H1 (cell line): ENCODE data around the gene SPATA21. TPM values are rescaled to one million over a fixed set of nuclear protein-coding genes. Genes with fewer than 3 reads are reported as not detected.
"Not testable (repeated sequence)": the region's sequence is repeated elsewhere in the genome, so short reads cannot be mapped to it uniquely, and the experiment has no call there.

Experiments
- CTCF ChIA-PET: fragments of 300-600 bp; sonication (Branson Sonifier 250); formaldehyde crosslinking; loops from one replicate; lab custom pipeline; 2021; ENCODE audit not compliant: partially characterized antibody; lab: Charles Lee
- POLR2A ChIA-PET: fragments of 300-600 bp; sonication (Branson Sonifier 250); formaldehyde crosslinking; loops from one replicate; lab custom pipeline; 2021; ENCODE audit warnings: inconsistent platforms; ENCODE audit not compliant: partially characterized antibody; lab: Charles Lee
- DNase-seq, 2 experiments: peaks; one replicate each; pipeline versions ENCODE4 v3.0.0 to v3.0.0-alpha.2; 2010 to 2022; ENCODE audit warnings: low spot score in 2 of 2, low read depth in 1 of 2, mixed read lengths in 1 of 2
- FAIRE-seq: peaks from 2 replicates; lab custom pipeline; 2011; peaks lifted over from hg19 to GRCh38; lab: Jason Lieb, UNC
- H2AFZ ChIP-seq: 2 replicates; pipeline ENCODE4 v1.8.1; 2012; ENCODE audit warnings: low read length, inconsistent platforms
- H2AK5ac ChIP-seq: 2 replicates; pipeline ENCODE4 v1.6.1; 2013; ENCODE audit warnings: low read depth, low read length
- H2BK120ac ChIP-seq: replicated peaks from 2 replicates; pipeline ENCODE3; 2013; ENCODE audit warnings: low read depth, low read length, inconsistent platforms
- H2BK12ac ChIP-seq: 2 replicates; pipeline ENCODE4 v1.6.1; 2013; ENCODE audit warnings: low read depth, low read length
- H2BK15ac ChIP-seq: 2 replicates; pipeline ENCODE4 v1.6.1; 2013; ENCODE audit warnings: low read length
- H2BK20ac ChIP-seq: 2 replicates; pipeline ENCODE4 v1.6.1; 2013; ENCODE audit warnings: low read length
- H2BK5ac ChIP-seq: 2 replicates; pipeline ENCODE4 v1.6.1; 2013; ENCODE audit warnings: low read depth, low read length
- H3K14ac ChIP-seq: 2 replicates; pipeline ENCODE4 v1.6.1; 2013; ENCODE audit warnings: inconsistent platforms; ENCODE audit not compliant: insufficient read length
- H3K18ac ChIP-seq: 2 replicates; pipeline ENCODE4 v1.6.1; 2013; ENCODE audit warnings: low read length; ENCODE audit errors: extremely low read depth
- H3K23ac ChIP-seq: 2 replicates; pipeline ENCODE4 v1.6.1; 2013; ENCODE audit warnings: inconsistent platforms; ENCODE audit not compliant: insufficient read length
- H3K23me2 ChIP-seq: 2 replicates; pipeline ENCODE4 v1.6.1; 2013; ENCODE audit warnings: low read depth, low read length
- H3K27ac ChIP-seq: 2 replicates; pipeline ENCODE4 v1.6.1; 2011; ENCODE audit warnings: low read depth, low read length, inconsistent platforms
- H3K27me3 ChIP-seq, 4 experiments: replicated peaks in 1 of 4; 1 replicate in 1 of 4; 2 replicates in 3 of 4; pipeline versions ENCODE4 v1.6.1 to v1.8.1; 2011 to 2013; ENCODE audit warnings: low read length in 3 of 4, mild to moderate bottlenecking in 3 of 4, inconsistent platforms in 2 of 4, mixed read lengths in 2 of 4, moderate library complexity in 1 of 4; ENCODE audit not compliant: control insufficient read depth in 3 of 4, insufficient read depth in 3 of 4; ENCODE audit errors: extremely low read depth in 1 of 4
- H3K36me3 ChIP-seq, 4 experiments: 2 replicates each; pipeline versions ENCODE4 v1.6.1 to v1.8.1; 2011 to 2013; ENCODE audit warnings: mild to moderate bottlenecking in 4 of 4, low read length in 3 of 4, moderate library complexity in 2 of 4, control low read depth in 1 of 4, inconsistent platforms in 1 of 4; ENCODE audit not compliant: insufficient read depth in 4 of 4, control insufficient read depth in 2 of 4
- H3K4ac ChIP-seq: replicated peaks from 2 replicates; pipeline ENCODE3; 2013; ENCODE audit warnings: low read length, low read depth, mixed read lengths, inconsistent platforms; ENCODE audit not compliant: insufficient read length
- H3K4me1 ChIP-seq, 4 experiments: replicated peaks in 1 of 4; 1 replicate in 1 of 4; 2 replicates in 3 of 4; pipeline versions ENCODE4 v1.6.1 to v1.8.1; 2011 to 2013; ENCODE audit warnings: low read length in 3 of 4, inconsistent platforms in 2 of 4, mixed read lengths in 1 of 4; ENCODE audit not compliant: insufficient read depth in 4 of 4, control insufficient read depth in 3 of 4
- H3K4me2 ChIP-seq, 2 experiments: 2 replicates each; pipeline versions ENCODE4 v1.6.1 to v1.8.1; 2011 to 2013; ENCODE audit warnings: low read depth in 2 of 2, low read length in 2 of 2, control low read depth in 1 of 2, inconsistent platforms in 1 of 2, mild to moderate bottlenecking in 1 of 2; ENCODE audit not compliant: insufficient read depth in 1 of 2
- H3K4me3 ChIP-seq, 4 experiments: fragments of 200-600, 300-600 bp in 1 of 4; sonication (generic), shearing (Covaris generic), sonication (Bioruptor Twin) in 1 of 4; 2 replicates each; pipeline versions ENCODE4 v1.5.1 to v1.8.1; 2011 to 2016; ENCODE audit warnings: low read length in 4 of 4, low read depth in 3 of 4, control low read depth in 2 of 4, inconsistent platforms in 2 of 4, mild to moderate bottlenecking in 2 of 4, mixed read lengths in 1 of 4, moderate library complexity in 1 of 4; ENCODE audit not compliant: insufficient read depth in 2 of 4; ENCODE audit errors: extremely low read depth in 1 of 4
- H3K56ac ChIP-seq: replicated peaks from 2 replicates; pipeline ENCODE3; 2013; ENCODE audit warnings: low read depth, mild to moderate bottlenecking, mixed read lengths, low read length, inconsistent platforms; ENCODE audit not compliant: insufficient read length
- H3K79me1 ChIP-seq: 2 replicates; pipeline ENCODE4 v1.6.1; 2013; ENCODE audit warnings: low read depth, low read length, control low read depth
- H3K79me2 ChIP-seq, 2 experiments: 2 replicates each; pipeline versions ENCODE4 v1.6.1 to v1.8.1; 2012 to 2013; ENCODE audit warnings: low read length in 2 of 2, mild to moderate bottlenecking in 2 of 2, inconsistent platforms in 1 of 2; ENCODE audit not compliant: insufficient read depth in 2 of 2, control insufficient read depth in 1 of 2
- H3K9ac ChIP-seq, 4 experiments: replicated peaks in 1 of 4; 1 replicate in 1 of 4; 2 replicates in 3 of 4; pipeline versions ENCODE4 v1.6.1 to v1.8.1; 2011 to 2013; ENCODE audit warnings: low read depth in 3 of 4, low read length in 3 of 4, control low read depth in 2 of 4, mild to moderate bottlenecking in 2 of 4, moderate library complexity in 2 of 4, inconsistent platforms in 1 of 4; ENCODE audit errors: extremely low read depth in 1 of 4
- H3K9me3 ChIP-seq, 2 experiments: 2 replicates each; pipeline versions ENCODE4 v1.6.1 to v1.8.1; 2012 to 2013; ENCODE audit warnings: mild to moderate bottlenecking in 2 of 2, moderate library complexity in 2 of 2, control low read depth in 1 of 2, inconsistent platforms in 1 of 2, low read depth in 1 of 2, low read length in 1 of 2, mixed read lengths in 1 of 2; ENCODE audit not compliant: insufficient read depth in 2 of 2
- H4K20me1 ChIP-seq, 2 experiments: replicated peaks in 1 of 2; 2 replicates each; pipeline versions ENCODE3 to v1.8.1; 2011 to 2013; ENCODE audit warnings: inconsistent platforms in 2 of 2, low read length in 2 of 2, mild to moderate bottlenecking in 1 of 2; ENCODE audit not compliant: insufficient read depth in 2 of 2, control insufficient read depth in 1 of 2
- H4K5ac ChIP-seq: 2 replicates; pipeline ENCODE4 v1.6.1; 2013; ENCODE audit warnings: low read length, low read depth, mixed read lengths, inconsistent platforms; ENCODE audit not compliant: insufficient read length
- H4K8ac ChIP-seq: 2 replicates; pipeline ENCODE4 v1.8.0; 2013; ENCODE audit warnings: mild to moderate bottlenecking, moderate library complexity, low read length, inconsistent platforms; ENCODE audit not compliant: insufficient read depth; ENCODE audit errors: extremely low read depth
- H4K91ac ChIP-seq: replicated peaks from 2 replicates; pipeline ENCODE3; 2013; ENCODE audit warnings: low read length, mixed read lengths, inconsistent platforms; ENCODE audit not compliant: insufficient read length
- WGBS, 2 experiments: shearing (Covaris generic) in 1 of 2; methylation state at CpG; one replicate each; pipeline versions ENCODE4 v1.1.6 to v1.1.7; 2013 to 2015; ENCODE audit warnings: low lambda C conversion rate in 2 of 2, mixed read lengths in 2 of 2, inconsistent platforms in 1 of 2, low coverage in 1 of 2, missing lambda C conversion rate in 1 of 2; ENCODE audit not compliant: insufficient replicate concordance in 2 of 2, insufficient coverage in 1 of 2, insufficient read length in 1 of 2; ENCODE audit errors: extremely low coverage in 1 of 2, missing lambda C conversion rate in 1 of 2; 5-methylcytosine and 5-hydroxymethylcytosine counted together
- polyA plus RNA-seq, 7 experiments: library from polyadenylated mRNA; depleted of rRNA in 3 of 7; stranded (reverse) in 5 of 7; unstranded in 2 of 7; fragments of >200 nt in 5 of 7; fragments of 200-250 nt in 2 of 7; gene quantifications; 1 replicate in 5 of 7; 2 replicates in 1 of 7; 4 replicates in 1 of 7; pipeline versions ENCODE4 v1.2.1 to v1.2.3, GENCODE V29; 2011 to 2013; ENCODE audit warnings: missing spikeins in 2 of 7, mixed read lengths in 2 of 7
- total RNA-seq: library from RNA; stranded (reverse); fragmentation: NEBNext Ultra II Directional; extraction: Animal tissue kit (Norgen Biotek cat#: 25700); gene quantifications from 2 replicates; pipeline ENCODE4 v1.2.1, GENCODE V29; 2021

SPATA21 gene
- total and polyA plus RNA-seq, 2 of the 8 experiments (the other 6 are each of a cell fraction or from before 2014, with no cell fraction given): not detected

DNA sequence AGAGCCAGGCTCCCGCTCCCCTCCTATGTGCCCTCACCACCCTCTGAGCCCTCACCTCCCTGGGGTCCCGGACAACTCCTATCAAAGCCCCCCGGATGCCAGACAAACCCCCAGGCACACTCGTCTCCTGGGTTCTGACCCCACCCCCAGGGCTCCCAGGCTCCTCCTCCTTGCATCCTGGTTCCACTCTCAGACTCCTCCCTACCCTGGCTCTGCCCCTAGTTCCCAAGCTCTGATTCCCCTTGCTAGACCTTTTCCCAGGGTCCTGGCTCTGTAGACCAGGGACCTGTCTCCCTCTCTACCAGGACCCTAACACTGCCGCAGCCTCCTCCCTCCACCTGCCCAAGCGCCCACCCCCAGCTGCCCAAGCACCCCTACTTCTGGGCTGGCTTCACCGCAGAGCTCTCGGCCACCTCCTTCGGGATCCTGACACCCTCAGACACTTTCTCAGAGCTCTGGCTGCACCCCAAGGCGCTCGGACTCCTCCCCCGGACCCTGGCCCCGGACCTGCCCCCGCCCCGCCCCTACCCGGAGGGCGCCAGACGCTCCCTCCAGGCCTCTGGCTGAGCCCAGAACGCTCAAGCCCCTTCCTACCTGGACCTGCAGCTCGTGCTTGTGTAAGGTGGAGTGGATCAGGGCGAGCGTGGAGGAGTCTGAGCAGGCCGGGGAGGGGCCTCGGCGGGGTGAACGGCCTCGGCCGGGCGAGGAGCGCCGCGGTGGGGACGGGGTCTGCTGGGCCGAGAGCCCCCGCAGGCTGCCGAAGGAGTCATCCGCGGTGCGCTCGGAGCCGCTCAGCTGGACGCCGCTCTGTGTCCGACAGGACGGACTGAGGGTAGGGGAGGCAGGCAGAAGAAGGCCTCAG lies 46.6 kb upstream of the SPATA21 start:
- H3K14ac ChIP-seq, H3K9me3 ChIP-seq, H3K4ac ChIP-seq, H2BK5ac ChIP-seq, H3K18ac ChIP-seq, H2BK120ac ChIP-seq, H4K5ac ChIP-seq, H3K9ac ChIP-seq, H3K23me2 ChIP-seq, H2BK20ac ChIP-seq, H3K23ac ChIP-seq, H4K20me1 ChIP-seq, FAIRE-seq, H3K4me2 ChIP-seq, H3K27ac ChIP-seq, H4K91ac ChIP-seq, H3K4me3 ChIP-seq, H3K4me1 ChIP-seq, H3K79me1 ChIP-seq, H2AK5ac ChIP-seq, H2AFZ ChIP-seq, H3K79me2 ChIP-seq, H2BK15ac ChIP-seq, H4K8ac ChIP-seq, H3K27me3 ChIP-seq, H2BK12ac ChIP-seq, DNase-seq, H3K56ac ChIP-seq: not testable (repeated sequence)
- 96% methylated on average over 15 of the region's 45 CpGs; no CpG with 5 or more reads in 1 of the 2 experiments for WGBS, 2 experiments
- CTCF ChIA-PET: interaction anchor here (0.6 to 1.5 kb wide), 7 partner anchors 9 to 405 kb away, joined by 3 to 6 read pairs (median 3); no protein-coding TSS in a partner anchor
- H3K36me3 ChIP-seq: peaks cover 0 to 15% (median 4%) of the 10 kb centered on the region in 4 experiments; a peak in 5 of 8 replicates
- POLR2A ChIA-PET: interaction anchor here (1.2 to 1.8 kb wide), 2 partner anchors 10 to 18 kb away, joined by 3 to 4 read pairs; no protein-coding TSS in a partner anchor
